SK-N-SH treated with all-trans-retinoic acid at 6 μM for 48 hours (cell line): ENCODE measurements around the gene USP38.
A peak's percentile ranks its signal among the peaks of the same experiment; 100 is the strongest.

Experiments
- ATAC-seq: fragments of 200-7000 bp; cut with Tn5 transposase; 3 replicates; pipeline ENCODE4 v1.9.1; 2020; ENCODE audit warnings: mild to moderate bottlenecking, moderate library complexity
- ARNTL ChIP-seq: fragments of 450-650 bp; formaldehyde crosslinking; IDR thresholded peaks from 2 replicates; pipeline ENCODE4 v1.5.0; 2020; ENCODE audit warnings: low read depth, mild to moderate bottlenecking, moderate library complexity, borderline replicate concordance
- BACH2 ChIP-seq: fragments of 250-450 bp; sonication (Bioruptor Pico); IDR thresholded peaks from 2 replicates; pipeline ENCODE4 v1.9.0; 2021; ENCODE audit warnings: mild to moderate bottlenecking, borderline replicate concordance
- CSDC2 ChIP-seq: fragments of 250-450 bp; sonication (Bioruptor Pico); IDR thresholded peaks from 2 replicates; pipeline ENCODE4 v1.5.0; 2020; ENCODE audit warnings: mild to moderate bottlenecking, moderate library complexity
- ESRRG ChIP-seq: fragments of 250-450 bp; sonication (Bioruptor Pico); IDR thresholded peaks from 2 replicates; pipeline ENCODE4 v1.6.1; 2021; ENCODE audit warnings: mild to moderate bottlenecking
- GLIS3 ChIP-seq: fragments of 250-450 bp; sonication (Bioruptor Pico); IDR thresholded peaks from 2 replicates; pipeline ENCODE4 v1.5.0; 2020; ENCODE audit warnings: mild to moderate bottlenecking, moderate library complexity
- ISL1 ChIP-seq: fragments of 250-450 bp; sonication (Bioruptor Pico); IDR thresholded peaks from 2 replicates; pipeline ENCODE4 v2.1.2; 2022; ENCODE audit warnings: mild to moderate bottlenecking, moderate library complexity
- PPARA ChIP-seq: fragments of 250-450 bp; sonication (Bioruptor Pico); IDR thresholded peaks from 2 replicates; pipeline ENCODE4 v1.5.0; 2020; ENCODE audit warnings: mild to moderate bottlenecking, borderline replicate concordance
- RARB ChIP-seq: fragments of 250-450 bp; sonication (Bioruptor Pico); IDR thresholded peaks from 2 replicates; pipeline ENCODE4 v1.8.0; 2021; ENCODE audit warnings: mild to moderate bottlenecking, moderate library complexity
- SNAI2 ChIP-seq: fragments of 250-450 bp; sonication (Bioruptor Pico); IDR thresholded peaks from 2 replicates; pipeline ENCODE4 v1.5.0; 2020; ENCODE audit warnings: mild to moderate bottlenecking, moderate library complexity
- TCF4 ChIP-seq: fragments of 250-450 bp; sonication (Bioruptor Pico); IDR thresholded peaks from 2 replicates; pipeline ENCODE4 v1.8.0; 2021; ENCODE audit warnings: mild to moderate bottlenecking, moderate library complexity, borderline replicate concordance
- TOX ChIP-seq: fragments of 250-450 bp; sonication (Bioruptor Pico); IDR thresholded peaks from 2 replicates; pipeline ENCODE4 v1.8.0; 2021; ENCODE audit warnings: mild to moderate bottlenecking, moderate library complexity, borderline replicate concordance
- ZC3H10 ChIP-seq: fragments of 250-450 bp; sonication (Bioruptor Pico); IDR thresholded peaks from 2 replicates; pipeline ENCODE4 v1.5.1; 2021; ENCODE audit warnings: mild to moderate bottlenecking, moderate library complexity
- ZFP3 ChIP-seq: fragments of 250-450 bp; sonication (Bioruptor Pico); IDR thresholded peaks from 2 replicates; pipeline ENCODE4 v1.5.0; 2020; ENCODE audit warnings: mild to moderate bottlenecking, moderate library complexity
- ZFP30 ChIP-seq: fragments of 450-650 bp; formaldehyde crosslinking; IDR thresholded peaks from 2 replicates; pipeline ENCODE4 v1.5.0; 2022; ENCODE audit warnings: mild to moderate bottlenecking, moderate library complexity
- ZNF565 ChIP-seq: fragments of 450-650 bp; formaldehyde crosslinking; conservative IDR thresholded peaks from 2 replicates; pipeline ENCODE4 v1.5.0; 2020; ENCODE audit warnings: low read depth, mild to moderate bottlenecking, moderate library complexity
- ZNF8 ChIP-seq: fragments of 450-650 bp; formaldehyde crosslinking; IDR thresholded peaks from 2 replicates; pipeline ENCODE4 v1.5.0; 2020; ENCODE audit warnings: mild to moderate bottlenecking, moderate library complexity
- TF ChIP-seq, protein P1 (sequence below): fragments of 250-450 bp; sonication (Bioruptor Pico); IDR thresholded peaks from 2 replicates; pipeline ENCODE4 v1.5.0; 2020; ENCODE audit warnings: mild to moderate bottlenecking, moderate library complexity
- TF ChIP-seq, protein P2 (sequence below): fragments of 250-450 bp; sonication (Bioruptor Pico); IDR thresholded peaks from 2 replicates; pipeline ENCODE4 v1.5.1; 2020; ENCODE audit warnings: low read depth, mild to moderate bottlenecking, moderate library complexity
- TF ChIP-seq, protein P3 (sequence below): fragments of 250-450 bp; sonication (Bioruptor Pico); IDR thresholded peaks from 2 replicates; pipeline ENCODE4 v1.8.0; 2021; ENCODE audit warnings: low read depth, mild to moderate bottlenecking, moderate library complexity, borderline replicate concordance
- TF ChIP-seq, protein P4 (sequence below): fragments of 250-450 bp; sonication (Bioruptor Pico); IDR thresholded peaks from 2 replicates; pipeline ENCODE4 v1.5.1; 2021; ENCODE audit warnings: mild to moderate bottlenecking, moderate library complexity

Gene USP38, protein sequence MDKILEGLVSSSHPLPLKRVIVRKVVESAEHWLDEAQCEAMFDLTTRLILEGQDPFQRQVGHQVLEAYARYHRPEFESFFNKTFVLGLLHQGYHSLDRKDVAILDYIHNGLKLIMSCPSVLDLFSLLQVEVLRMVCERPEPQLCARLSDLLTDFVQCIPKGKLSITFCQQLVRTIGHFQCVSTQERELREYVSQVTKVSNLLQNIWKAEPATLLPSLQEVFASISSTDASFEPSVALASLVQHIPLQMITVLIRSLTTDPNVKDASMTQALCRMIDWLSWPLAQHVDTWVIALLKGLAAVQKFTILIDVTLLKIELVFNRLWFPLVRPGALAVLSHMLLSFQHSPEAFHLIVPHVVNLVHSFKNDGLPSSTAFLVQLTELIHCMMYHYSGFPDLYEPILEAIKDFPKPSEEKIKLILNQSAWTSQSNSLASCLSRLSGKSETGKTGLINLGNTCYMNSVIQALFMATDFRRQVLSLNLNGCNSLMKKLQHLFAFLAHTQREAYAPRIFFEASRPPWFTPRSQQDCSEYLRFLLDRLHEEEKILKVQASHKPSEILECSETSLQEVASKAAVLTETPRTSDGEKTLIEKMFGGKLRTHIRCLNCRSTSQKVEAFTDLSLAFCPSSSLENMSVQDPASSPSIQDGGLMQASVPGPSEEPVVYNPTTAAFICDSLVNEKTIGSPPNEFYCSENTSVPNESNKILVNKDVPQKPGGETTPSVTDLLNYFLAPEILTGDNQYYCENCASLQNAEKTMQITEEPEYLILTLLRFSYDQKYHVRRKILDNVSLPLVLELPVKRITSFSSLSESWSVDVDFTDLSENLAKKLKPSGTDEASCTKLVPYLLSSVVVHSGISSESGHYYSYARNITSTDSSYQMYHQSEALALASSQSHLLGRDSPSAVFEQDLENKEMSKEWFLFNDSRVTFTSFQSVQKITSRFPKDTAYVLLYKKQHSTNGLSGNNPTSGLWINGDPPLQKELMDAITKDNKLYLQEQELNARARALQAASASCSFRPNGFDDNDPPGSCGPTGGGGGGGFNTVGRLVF

DNA sequence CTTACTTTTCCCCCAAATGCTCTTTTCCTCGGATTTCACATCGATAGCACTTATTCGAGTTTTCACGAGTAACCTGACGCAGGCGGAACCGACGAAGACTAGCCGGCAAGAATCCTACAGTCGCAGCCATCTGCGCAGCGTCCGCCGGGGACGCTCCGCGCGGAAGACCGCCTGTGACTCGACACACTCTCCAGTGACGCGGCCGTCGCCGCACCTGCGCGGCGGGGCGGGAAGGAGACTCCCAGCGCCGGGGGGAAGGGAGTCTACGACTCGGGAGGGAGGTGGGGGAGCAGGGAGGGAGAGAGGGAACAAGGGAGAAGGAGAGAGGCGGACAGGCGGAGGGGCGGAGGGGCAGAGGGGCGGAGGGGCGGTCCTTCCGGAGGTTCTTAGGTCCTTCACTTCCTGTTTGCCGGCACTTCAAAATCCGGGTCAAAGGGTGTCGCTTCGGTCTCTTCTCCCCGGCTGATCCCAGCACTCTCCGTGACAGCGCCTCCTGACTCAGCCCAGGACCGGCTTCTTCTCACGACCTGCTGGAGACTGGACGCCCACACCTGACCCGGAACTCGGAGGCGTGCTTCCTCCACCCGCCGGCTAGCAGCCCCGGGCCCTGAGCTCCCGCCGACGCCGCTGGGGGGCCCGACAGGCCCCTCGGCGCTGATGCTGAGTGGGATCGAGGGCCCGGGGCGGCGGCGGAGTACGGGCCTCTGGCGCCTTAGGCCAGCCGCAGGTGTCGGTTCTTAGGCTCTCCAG, at the start of gene USP38:
Gene USP38 (plus strand): TSS at position 415 of the 750 bp plus-strand sequence. CDS start 534 bp downstream, outside the sequence.
- peak; percentile 94 for ATAC-seq
- TF ChIP-seq ISL1, result no peak
- no peak for TF ChIP-seq CSDC2 (CRISPR knock-in tag)
- TF ChIP-seq SNAI2 (CRISPR knock-in tag), result no peak
- no peak for TF ChIP-seq ZFP30 (CRISPR knock-in tag)
- TF ChIP-seq ARNTL, result no peak
- TF ChIP-seq, protein P1, sequence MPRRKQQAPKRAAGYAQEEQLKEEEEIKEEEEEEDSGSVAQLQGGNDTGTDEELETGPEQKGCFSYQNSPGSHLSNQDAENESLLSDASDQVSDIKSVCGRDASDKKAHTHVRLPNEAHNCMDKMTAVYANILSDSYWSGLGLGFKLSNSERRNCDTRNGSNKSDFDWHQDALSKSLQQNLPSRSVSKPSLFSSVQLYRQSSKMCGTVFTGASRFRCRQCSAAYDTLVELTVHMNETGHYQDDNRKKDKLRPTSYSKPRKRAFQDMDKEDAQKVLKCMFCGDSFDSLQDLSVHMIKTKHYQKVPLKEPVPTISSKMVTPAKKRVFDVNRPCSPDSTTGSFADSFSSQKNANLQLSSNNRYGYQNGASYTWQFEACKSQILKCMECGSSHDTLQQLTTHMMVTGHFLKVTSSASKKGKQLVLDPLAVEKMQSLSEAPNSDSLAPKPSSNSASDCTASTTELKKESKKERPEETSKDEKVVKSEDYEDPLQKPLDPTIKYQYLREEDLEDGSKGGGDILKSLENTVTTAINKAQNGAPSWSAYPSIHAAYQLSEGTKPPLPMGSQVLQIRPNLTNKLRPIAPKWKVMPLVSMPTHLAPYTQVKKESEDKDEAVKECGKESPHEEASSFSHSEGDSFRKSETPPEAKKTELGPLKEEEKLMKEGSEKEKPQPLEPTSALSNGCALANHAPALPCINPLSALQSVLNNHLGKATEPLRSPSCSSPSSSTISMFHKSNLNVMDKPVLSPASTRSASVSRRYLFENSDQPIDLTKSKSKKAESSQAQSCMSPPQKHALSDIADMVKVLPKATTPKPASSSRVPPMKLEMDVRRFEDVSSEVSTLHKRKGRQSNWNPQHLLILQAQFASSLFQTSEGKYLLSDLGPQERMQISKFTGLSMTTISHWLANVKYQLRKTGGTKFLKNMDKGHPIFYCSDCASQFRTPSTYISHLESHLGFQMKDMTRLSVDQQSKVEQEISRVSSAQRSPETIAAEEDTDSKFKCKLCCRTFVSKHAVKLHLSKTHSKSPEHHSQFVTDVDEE (CRISPR knock-in tag), result no peak
- TF ChIP-seq RARB (CRISPR knock-in tag), result no peak
- TF ChIP-seq, protein P2, sequence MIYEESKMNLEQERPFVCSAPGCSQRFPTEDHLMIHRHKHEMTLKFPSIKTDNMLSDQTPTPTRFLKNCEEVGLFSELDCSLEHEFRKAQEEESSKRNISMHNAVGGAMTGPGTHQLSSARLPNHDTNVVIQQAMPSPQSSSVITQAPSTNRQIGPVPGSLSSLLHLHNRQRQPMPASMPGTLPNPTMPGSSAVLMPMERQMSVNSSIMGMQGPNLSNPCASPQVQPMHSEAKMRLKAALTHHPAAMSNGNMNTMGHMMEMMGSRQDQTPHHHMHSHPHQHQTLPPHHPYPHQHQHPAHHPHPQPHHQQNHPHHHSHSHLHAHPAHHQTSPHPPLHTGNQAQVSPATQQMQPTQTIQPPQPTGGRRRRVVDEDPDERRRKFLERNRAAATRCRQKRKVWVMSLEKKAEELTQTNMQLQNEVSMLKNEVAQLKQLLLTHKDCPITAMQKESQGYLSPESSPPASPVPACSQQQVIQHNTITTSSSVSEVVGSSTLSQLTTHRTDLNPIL (CRISPR knock-in tag), result no peak
- TF ChIP-seq GLIS3, result no peak
- no peak; the same call in 1 of the 2 replicates for TF ChIP-seq TCF4 (CRISPR knock-in tag)
- TF ChIP-seq PPARA (CRISPR knock-in tag), result no peak
- no peak for TF ChIP-seq ZNF8 (CRISPR knock-in tag)
- TF ChIP-seq ESRRG (CRISPR knock-in tag), result no peak
- TF ChIP-seq, protein P3, sequence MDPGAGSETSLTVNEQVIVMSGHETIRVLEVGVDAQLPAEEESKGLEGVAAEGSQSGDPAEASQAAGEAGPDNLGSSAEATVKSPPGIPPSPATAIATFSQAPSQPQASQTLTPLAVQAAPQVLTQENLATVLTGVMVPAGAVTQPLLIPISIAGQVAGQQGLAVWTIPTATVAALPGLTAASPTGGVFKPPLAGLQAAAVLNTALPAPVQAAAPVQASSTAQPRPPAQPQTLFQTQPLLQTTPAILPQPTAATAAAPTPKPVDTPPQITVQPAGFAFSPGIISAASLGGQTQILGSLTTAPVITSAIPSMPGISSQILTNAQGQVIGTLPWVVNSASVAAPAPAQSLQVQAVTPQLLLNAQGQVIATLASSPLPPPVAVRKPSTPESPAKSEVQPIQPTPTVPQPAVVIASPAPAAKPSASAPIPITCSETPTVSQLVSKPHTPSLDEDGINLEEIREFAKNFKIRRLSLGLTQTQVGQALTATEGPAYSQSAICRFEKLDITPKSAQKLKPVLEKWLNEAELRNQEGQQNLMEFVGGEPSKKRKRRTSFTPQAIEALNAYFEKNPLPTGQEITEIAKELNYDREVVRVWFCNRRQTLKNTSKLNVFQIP (CRISPR knock-in tag), result no peak
- no peak for TF ChIP-seq ZNF565 (CRISPR knock-in tag)
- no peak for TF ChIP-seq ZFP3
- TF ChIP-seq BACH2 (CRISPR knock-in tag), result no peak
- TF ChIP-seq, protein P4, sequence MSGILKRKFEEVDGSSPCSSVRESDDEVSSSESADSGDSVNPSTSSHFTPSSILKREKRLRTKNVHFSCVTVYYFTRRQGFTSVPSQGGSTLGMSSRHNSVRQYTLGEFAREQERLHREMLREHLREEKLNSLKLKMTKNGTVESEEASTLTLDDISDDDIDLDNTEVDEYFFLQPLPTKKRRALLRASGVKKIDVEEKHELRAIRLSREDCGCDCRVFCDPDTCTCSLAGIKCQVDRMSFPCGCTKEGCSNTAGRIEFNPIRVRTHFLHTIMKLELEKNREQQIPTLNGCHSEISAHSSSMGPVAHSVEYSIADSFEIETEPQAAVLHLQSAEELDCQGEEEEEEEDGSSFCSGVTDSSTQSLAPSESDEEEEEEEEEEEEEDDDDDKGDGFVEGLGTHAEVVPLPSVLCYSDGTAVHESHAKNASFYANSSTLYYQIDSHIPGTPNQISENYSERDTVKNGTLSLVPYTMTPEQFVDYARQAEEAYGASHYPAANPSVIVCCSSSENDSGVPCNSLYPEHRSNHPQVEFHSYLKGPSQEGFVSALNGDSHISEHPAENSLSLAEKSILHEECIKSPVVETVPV (CRISPR knock-in tag), result no peak
- TF ChIP-seq TOX, result no peak
- no peak for TF ChIP-seq ZC3H10 (CRISPR knock-in tag)

DNA sequence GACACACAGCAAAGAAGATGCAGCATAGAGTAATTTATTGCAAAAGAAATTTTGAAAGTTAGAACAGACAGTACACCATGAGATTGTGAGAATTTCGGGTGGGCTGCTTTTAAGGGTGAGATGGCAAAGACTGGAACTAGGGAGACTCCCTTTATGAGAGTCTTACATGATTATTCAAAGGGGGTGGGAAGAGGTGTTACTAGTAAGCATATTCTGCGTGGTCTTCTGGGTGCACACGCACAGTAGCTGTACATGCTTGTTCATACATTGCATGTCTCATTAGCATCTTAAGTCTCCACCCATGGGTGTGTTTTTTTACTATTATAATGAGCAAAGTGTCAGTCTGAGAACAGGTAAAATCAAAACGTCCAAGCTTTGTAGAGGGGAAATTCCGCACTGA, 49.4 kb upstream of the USP38 start:
- TF ChIP-seq ARNTL, result no peak
- no peak for TF ChIP-seq ZFP3
- TF ChIP-seq PPARA (CRISPR knock-in tag), result no peak
- no peak for TF ChIP-seq ZNF8 (CRISPR knock-in tag)
- TF ChIP-seq, protein P4 (CRISPR knock-in tag), result no peak
- TF ChIP-seq, protein P1 (CRISPR knock-in tag), result no peak
- TF ChIP-seq SNAI2 (CRISPR knock-in tag), result no peak
- no peak for TF ChIP-seq ZNF565 (CRISPR knock-in tag)
- TF ChIP-seq, protein P2 (CRISPR knock-in tag), result no peak
- TF ChIP-seq ZFP30 (CRISPR knock-in tag), result no peak
- TF ChIP-seq BACH2 (CRISPR knock-in tag), result no peak
- no peak for TF ChIP-seq TCF4 (CRISPR knock-in tag)
- TF ChIP-seq TOX, result no peak
- no peak for TF ChIP-seq GLIS3
- TF ChIP-seq ESRRG (CRISPR knock-in tag), result no peak
- TF ChIP-seq, all 23 proteins: peak for 0
- no peak for ATAC-seq
